ENCODE measurements around the gene SPATA16. TPM values are rescaled to one million over a fixed set of nuclear protein-coding genes. Genes with fewer than 3 reads are reported as not detected.

The SPATA16 gene
- total and polyA plus RNA-seq, 2 donors (not counting 1 experiment from before 2014, with no cell fraction given) = not detected

- Histone ChIP-seq H3K27me3 (replicated peaks in 1 of 4; ENCODE audit: control extremely low read depth in 1 of 4, control insufficient read depth in 3 of 4, insufficient read depth in 4 of 4, low read length in 3 of 4) (no peaks in the 10 kb centered on the region), H2AFZ (ENCODE audit: insufficient read depth, low read depth, low read length, poor library complexity, severe bottlenecking) (no peak overlapping the region), H4K20me1 (ENCODE audit: control insufficient read depth, insufficient read depth, low read length, poor library complexity, severe bottlenecking) (no peaks in the 10 kb centered on the region), H3K4me3 (ENCODE audit: control extremely low read depth in 1 of 5, extremely low read depth in 1 of 5, insufficient read depth in 1 of 5, low read depth in 2 of 5, low read length in 4 of 5) (no peak overlapping the region), H3K9ac (ENCODE audit: low read length) (no peak overlapping the region), H3K4me1 (ENCODE audit: control insufficient read depth in 2 of 2, insufficient read depth in 2 of 2, low read length in 2 of 2) (no peaks in the 10 kb centered on the region), H3K27ac (ENCODE audit: low read length in 2 of 2) (no peak overlapping the region), H3K79me2 (ENCODE audit: control insufficient read depth, insufficient read depth, low read length) (no peaks in the 10 kb centered on the region), H3K9me3 (ENCODE audit: control extremely low read depth in 1 of 3, control insufficient read depth in 2 of 3, insufficient read depth in 1 of 3, low read length in 2 of 3) (peaks cover 0 to 3% (median 0%) of the 10 kb centered on the region in 3 donors), H3K36me3 (replicated peaks in 1 of 2; ENCODE audit: control extremely low read depth in 1 of 2, control insufficient read depth in 1 of 2, extremely low read depth in 1 of 2, insufficient read depth in 2 of 2, low read length in 1 of 2) (no peaks in the 10 kb centered on the region), H3K4me2 (replicated peaks; ENCODE audit: low read depth, low read length, poor library complexity, severe bottlenecking) (no peak overlapping the region)
- no peak for ATAC-seq (ENCODE audit: low read depth)
- H3K4me3 Mint-ChIP-seq = no peak overlapping the region
- CTCF ChIA-PET = no interaction called here
- POLR2A ChIA-PET = no interaction called here
- intact Hi-C loops (cut with micrococcal nuclease) = no loop called here
- no peak overlapping the region for H3K27ac Mint-ChIP-seq
- 88% methylated on average over 3 of the region's 4 CpGs for WGBS (ENCODE audit: insufficient coverage)
- H3K4me1 Mint-ChIP-seq = no peaks in the 10 kb centered on the region
- DNase-seq = no peak
- TF ChIP-seq CTCF (IDR thresholded peaks at IDR 0.05) = no peak
- no peak for TF ChIP-seq EZH2 (IDR thresholded peaks at IDR 0.05; ENCODE audit: borderline replicate concordance, insufficient read depth, low read depth, low read length, poor library complexity, severe bottlenecking)
- H3K27me3 Mint-ChIP-seq = no peaks in the 10 kb centered on the region
- H3K9me3 Mint-ChIP-seq (ENCODE audit: insufficient read depth) = no peaks in the 10 kb centered on the region
These were observed 296.6 kb downstream of the SPATA16 start for GRCh38 chr3:172844428-172844827.

GRCh38 chr3:172840913-172841312 lies 300.1 kb downstream of the SPATA16 start:
- ChIA-PET POLR2A (no interaction called here), CTCF (no interaction called here)
- H2AFZ ChIP-seq (ENCODE audit: insufficient read depth, low read depth, low read length, poor library complexity, severe bottlenecking) = no peak overlapping the region
- TF ChIP-seq EZH2 (IDR thresholded peaks at IDR 0.05; ENCODE audit: borderline replicate concordance, insufficient read depth, low read depth, low read length, poor library complexity, severe bottlenecking) (no peak), CTCF (IDR thresholded peaks at IDR 0.05) (no peak)
- ATAC-seq (ENCODE audit: low read depth) (no peak), DNase-seq (no peak)
- no peaks in the 10 kb centered on the region for H4K20me1 ChIP-seq (ENCODE audit: control insufficient read depth, insufficient read depth, low read length, poor library complexity, severe bottlenecking)
- intact Hi-C loops (cut with micrococcal nuclease) = no loop called here
- Mint-ChIP-seq H3K4me3 (no peak overlapping the region), H3K4me1 (no peaks in the 10 kb centered on the region), H3K27ac (no peak overlapping the region), H3K27me3 (peaks cover 5% of the 10 kb centered on the region), H3K9me3 (ENCODE audit: insufficient read depth) (no peaks in the 10 kb centered on the region)
- H3K9ac ChIP-seq (ENCODE audit: low read length) = no peak overlapping the region
- H3K4me1 ChIP-seq (ENCODE audit: control insufficient read depth in 2 of 2, insufficient read depth in 2 of 2, low read length in 2 of 2) = no peaks in the 10 kb centered on the region
- no peak overlapping the region for H3K4me3 ChIP-seq (ENCODE audit: control extremely low read depth in 1 of 5, extremely low read depth in 1 of 5, insufficient read depth in 1 of 5, low read depth in 2 of 5, low read length in 4 of 5)
- no peak overlapping the region for H3K27ac ChIP-seq (ENCODE audit: low read length in 2 of 2)
- no peaks in the 10 kb centered on the region for H3K36me3 ChIP-seq (replicated peaks in 1 of 2; ENCODE audit: control extremely low read depth in 1 of 2, control insufficient read depth in 1 of 2, extremely low read depth in 1 of 2, insufficient read depth in 2 of 2, low read length in 1 of 2)
- no peaks in the 10 kb centered on the region for H3K27me3 ChIP-seq (replicated peaks in 1 of 4; ENCODE audit: control extremely low read depth in 1 of 4, control insufficient read depth in 3 of 4, insufficient read depth in 4 of 4, low read length in 3 of 4)
- H3K4me2 ChIP-seq (replicated peaks; ENCODE audit: low read depth, low read length, poor library complexity, severe bottlenecking) = no peak overlapping the region
- no peaks in the 10 kb centered on the region for H3K9me3 ChIP-seq (ENCODE audit: control extremely low read depth in 1 of 3, control insufficient read depth in 2 of 3, insufficient read depth in 1 of 3, low read length in 2 of 3)
- 74% methylated on average over 3 of the region's 4 CpGs for WGBS (ENCODE audit: insufficient coverage)
- no peaks in the 10 kb centered on the region for H3K79me2 ChIP-seq (ENCODE audit: control insufficient read depth, insufficient read depth, low read length)

Data from B cell (primary cell).